ENCODE results near the gene TENM4.

The TENM4 gene

GRCh38 chr11:78941226-78941851 lies 499.5 kb downstream of the TENM4 start:
- DNase-seq (ENCODE audit: low read depth, low spot score), result no peak

DNA sequence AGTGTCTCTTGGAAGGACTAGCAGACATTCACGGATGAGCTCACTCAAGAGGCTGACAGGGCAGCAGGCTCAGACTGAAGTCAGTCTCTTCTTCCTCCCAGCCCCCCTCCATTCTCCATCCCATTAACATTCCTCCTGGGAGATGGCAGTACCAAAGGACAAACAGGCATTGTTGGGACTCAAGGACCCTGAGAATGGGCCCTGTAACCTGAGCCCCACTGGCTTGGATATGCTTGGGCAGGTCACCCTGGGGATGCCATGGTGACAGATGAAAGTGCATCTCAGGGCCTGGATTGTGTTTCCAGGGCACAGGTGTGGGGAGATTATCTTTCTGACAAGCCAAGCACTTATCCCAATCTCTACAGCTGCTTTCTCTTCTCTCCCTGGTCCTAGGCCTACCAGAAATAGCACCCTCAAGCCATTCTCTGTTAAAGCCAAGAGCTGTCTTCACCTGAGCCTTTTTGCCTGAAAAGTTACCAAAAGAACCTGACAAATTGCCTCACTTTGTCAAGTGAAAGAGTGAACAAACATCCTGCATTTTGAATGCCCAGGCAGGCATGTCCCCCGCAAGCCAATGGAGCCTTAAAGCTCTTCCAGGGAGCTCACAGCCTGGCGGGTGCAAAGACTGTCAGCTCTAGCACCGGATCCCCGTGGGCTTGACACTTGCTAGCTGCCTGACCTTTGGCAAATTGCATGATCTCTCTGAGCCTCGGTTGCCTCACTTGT lies 500.2 kb downstream of the TENM4 start:
- no peak for DNase-seq (ENCODE audit: low read depth, low spot score)

- no peak for DNase-seq (ENCODE audit: low read depth, low spot score)
These were observed 501.9 kb downstream of the TENM4 start for GRCh38 chr11:78938971-78939370.

DNA sequence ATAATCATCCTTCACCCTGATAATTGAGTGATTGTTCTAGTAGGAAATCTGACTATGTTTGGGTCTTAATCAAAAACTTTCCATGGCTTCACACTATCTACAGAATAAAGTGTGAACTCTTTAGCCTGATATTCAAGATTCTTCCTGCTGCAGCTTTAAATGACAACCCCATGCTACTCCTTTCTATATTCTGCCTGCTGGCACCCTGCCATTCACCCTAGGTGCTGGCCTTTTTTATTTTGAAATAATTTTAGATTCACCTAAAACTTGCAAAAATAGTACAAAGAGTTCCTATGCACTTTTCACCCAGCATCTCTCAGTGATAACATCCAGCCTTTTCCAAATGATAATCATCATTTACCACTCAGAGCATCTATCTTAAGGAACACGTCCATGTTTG lies 502.8 kb downstream of the TENM4 start:
- DNase-seq (ENCODE audit: low read depth, low spot score), result no peak

DNA sequence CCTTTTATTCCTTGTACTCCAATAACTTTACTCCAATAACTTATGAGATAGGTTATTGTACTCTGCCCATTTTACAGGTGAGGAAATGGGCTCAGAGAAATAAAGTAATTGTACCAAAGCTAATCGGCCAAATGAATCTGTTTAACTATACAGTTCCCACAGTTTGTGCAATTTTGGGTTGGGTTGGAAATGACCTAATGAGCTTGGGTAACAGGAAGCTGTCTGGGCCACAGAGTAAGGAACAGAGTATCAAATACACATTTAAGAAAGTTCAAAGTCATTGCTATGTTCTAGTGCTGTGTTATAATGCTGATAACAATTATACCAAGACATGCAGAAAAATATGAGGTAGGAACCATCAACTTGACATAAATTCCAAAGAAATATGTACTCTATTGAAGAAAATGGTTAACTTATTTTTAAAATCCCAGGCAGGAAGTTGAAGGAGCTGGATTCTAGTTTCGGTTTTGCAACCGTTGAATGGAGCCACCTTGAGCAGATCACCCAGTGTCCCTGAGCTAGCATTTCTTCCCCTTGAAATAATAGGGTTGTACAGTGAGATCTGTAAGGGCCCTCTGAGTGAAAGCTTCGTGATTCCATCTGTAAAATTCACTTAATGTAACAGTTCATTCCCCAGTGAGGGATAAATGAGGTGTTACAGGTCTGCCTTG lies 505.3 kb downstream of the TENM4 start:
- no peak for DNase-seq (ENCODE audit: low read depth, low spot score)

GRCh38 chr11:78933350-78933749 lies 507.5 kb downstream of the TENM4 start:
- DNase-seq (ENCODE audit: low read depth, low spot score), result no peak

DNA sequence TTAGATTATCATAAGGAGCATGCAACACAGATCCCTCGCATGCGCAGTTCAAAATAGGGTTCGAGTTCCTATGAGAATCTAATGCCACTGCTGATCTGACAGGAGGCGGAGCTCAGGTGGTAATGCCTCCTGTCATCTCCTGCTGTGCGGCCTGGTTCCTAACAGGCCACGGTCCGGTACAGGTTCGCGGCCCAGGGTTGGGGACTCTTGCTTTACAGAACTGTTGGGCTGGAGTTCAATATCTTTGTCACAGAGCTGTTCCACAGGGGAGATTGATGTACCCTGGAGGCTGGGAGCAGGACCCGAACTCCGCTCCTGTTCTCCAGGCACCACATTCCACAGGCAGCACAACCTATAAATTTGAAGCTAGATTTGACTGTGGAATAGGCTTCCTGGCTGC lies 508.1 kb downstream of the TENM4 start:
- no peak for DNase-seq (ENCODE audit: low read depth, low spot score)

GRCh38 chr11:78931891-78932290 lies 508.9 kb downstream of the TENM4 start:
- DNase-seq (ENCODE audit: low read depth, low spot score), result no peak

GRCh38 chr11:78930810-78931523 lies 509.9 kb downstream of the TENM4 start:
- DNase-seq (ENCODE audit: low read depth, low spot score), result no peak

DNA sequence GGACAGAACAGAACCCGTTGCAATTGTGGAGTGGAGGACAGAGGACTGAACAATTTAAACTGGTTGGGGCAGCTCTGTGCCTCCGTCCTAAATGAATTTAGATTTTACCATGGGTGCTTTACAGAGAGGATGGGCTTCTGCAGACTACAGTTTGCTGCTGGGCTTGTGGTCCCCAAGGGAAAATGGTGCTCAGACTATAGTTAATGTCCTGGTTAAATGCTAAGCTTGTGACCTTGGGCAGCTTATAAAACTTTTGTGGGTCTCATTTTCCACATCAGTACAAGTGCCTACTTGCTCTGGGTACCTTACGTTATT lies 511.0 kb downstream of the TENM4 start:
- no peak for DNase-seq (ENCODE audit: low read depth, low spot score)

- DNase-seq (ENCODE audit: low read depth, low spot score), result no peak
These were observed 511.5 kb downstream of the TENM4 start for GRCh38 chr11:78929207-78929905.

- no peak for DNase-seq (ENCODE audit: low read depth, low spot score)
These were observed 513.3 kb downstream of the TENM4 start for GRCh38 chr11:78927511-78927910.

DNA sequence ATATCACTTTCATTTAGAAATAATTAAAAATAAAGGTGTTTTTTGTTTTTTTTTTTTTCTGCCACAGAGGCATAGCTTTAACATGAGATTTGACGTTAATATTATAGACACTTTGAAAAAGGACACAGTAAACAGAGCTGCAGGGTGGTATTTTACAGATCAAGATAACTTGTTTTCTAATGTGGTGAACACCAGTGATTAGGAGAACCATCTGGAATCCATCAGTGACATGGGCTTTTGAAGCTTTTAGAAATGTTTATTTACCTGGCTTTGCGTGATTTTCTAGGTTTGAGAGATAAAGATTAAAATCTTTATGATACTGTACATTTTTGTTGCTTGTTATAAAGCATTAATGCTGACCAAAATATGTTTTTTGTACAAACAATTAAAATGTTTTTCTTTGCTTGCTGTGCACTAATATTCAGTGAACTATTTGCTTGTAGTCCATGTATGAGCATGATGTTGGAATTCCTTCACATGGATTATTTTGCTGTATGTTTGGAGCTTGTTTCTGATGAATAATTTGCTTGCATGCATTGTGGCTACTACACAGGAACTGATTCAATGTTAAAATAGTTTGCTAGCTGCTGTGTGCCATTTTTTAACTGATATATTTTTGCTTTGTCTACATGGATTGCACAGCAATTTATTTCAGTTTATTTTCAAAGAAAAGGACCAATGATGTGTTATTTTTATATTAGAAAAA lies 514.0 kb downstream of the TENM4 start:
- DNase-seq (ENCODE audit: low read depth, low spot score), result no peak

- no peak for DNase-seq (ENCODE audit: low read depth, low spot score)
These were observed 515.4 kb downstream of the TENM4 start for GRCh38 chr11:78925387-78925786.

GRCh38 chr11:78922859-78923625 lies 517.8 kb downstream of the TENM4 start:
- no peak for DNase-seq (ENCODE audit: low read depth, low spot score)

GRCh38 chr11:78921509-78921908 lies 519.3 kb downstream of the TENM4 start:
- DNase-seq (ENCODE audit: low read depth, low spot score), result no peak

- DNase-seq (ENCODE audit: low read depth, low spot score), result no peak
These were observed 520.5 kb downstream of the TENM4 start for GRCh38 chr11:78920329-78920728.

DNA sequence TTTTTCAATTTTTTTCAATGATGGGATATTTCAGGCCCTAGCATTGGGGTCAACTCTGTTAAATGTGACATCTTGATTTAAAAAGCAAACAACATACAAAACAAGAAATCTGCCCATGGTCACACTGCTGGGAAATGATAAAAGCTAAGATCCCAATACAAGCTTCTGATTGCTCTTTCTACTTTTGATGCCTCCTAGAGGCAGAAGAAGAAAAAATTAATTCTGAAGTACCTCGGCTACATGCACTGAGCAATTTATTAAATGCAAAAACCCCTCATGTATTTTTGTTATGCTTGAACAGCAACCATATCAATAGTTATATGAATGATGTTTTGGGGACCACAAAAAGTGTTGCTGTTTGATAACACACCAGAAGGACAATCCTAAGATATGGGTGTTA lies 524.1 kb downstream of the TENM4 start:
- no peak for DNase-seq (ENCODE audit: low read depth, low spot score)

DNA sequence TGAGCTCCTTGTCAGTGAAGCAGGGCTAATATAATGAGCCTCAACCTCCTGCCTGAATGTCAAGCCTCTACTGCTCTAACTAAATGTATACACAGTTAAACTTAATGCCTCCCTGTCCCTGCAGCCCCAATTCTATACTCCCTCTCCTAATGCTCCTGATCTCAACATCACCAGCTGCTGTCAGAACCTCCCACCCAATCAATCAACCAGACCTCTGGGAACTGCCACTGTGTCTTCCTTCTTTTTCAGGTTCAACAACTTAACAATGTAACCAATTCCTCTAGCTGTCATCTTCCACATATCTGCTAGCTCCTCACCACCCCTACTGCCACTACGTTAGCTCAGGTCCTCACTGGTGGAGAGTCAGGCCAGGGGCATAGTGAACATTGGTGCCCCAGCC lies 526.3 kb downstream of the TENM4 start:
- DNase-seq (ENCODE audit: low read depth, low spot score), result no peak

- DNase-seq (ENCODE audit: low read depth, low spot score), result no peak
These were observed 528.1 kb downstream of the TENM4 start for GRCh38 chr11:78912778-78913177.

GRCh38 chr11:78910322-78910721 lies 530.5 kb downstream of the TENM4 start:
- no peak for DNase-seq (ENCODE audit: low read depth, low spot score)

Measured in astrocyte of the hippocampus (primary cell).